ENCODE measurements around the gene EYA2.
A peak's percentile ranks its signal among the peaks of the same experiment; 100 is the strongest.

The EYA2 gene

GRCh38 chr20:47188540-47188939, 293.9 kb downstream of the EYA2 start:
- TF ChIP-seq CTCF (IDR thresholded peaks at IDR 0.05; ENCODE audit: control insufficient read depth, insufficient read depth, low read depth, low read length, missing control alignments) = no peak
- DNase-seq (ENCODE audit: low read depth) = no peak
- no peak overlapping the region for H3K4me3 ChIP-seq (ENCODE audit: control insufficient read depth, low read depth, low read length)

- DNase-seq (ENCODE audit: low read depth) = no peak
- TF ChIP-seq CTCF (IDR thresholded peaks at IDR 0.05; ENCODE audit: control insufficient read depth, insufficient read depth, low read depth, low read length, missing control alignments) = no peak
- no peak overlapping the region for H3K4me3 ChIP-seq (ENCODE audit: control insufficient read depth, low read depth, low read length)
Measured at GRCh38 chr20:47189060-47189459, 294.4 kb downstream of the EYA2 start.

- no peak for TF ChIP-seq CTCF (IDR thresholded peaks at IDR 0.05; ENCODE audit: control insufficient read depth, insufficient read depth, low read depth, low read length, missing control alignments)
- no peak overlapping the region for H3K4me3 ChIP-seq (ENCODE audit: control insufficient read depth, low read depth, low read length)
- DNase-seq (ENCODE audit: low read depth) = no peak
Measured at GRCh38 chr20:47191074-47191673, 296.5 kb downstream of the EYA2 start.

GRCh38 chr20:47191956-47192355, 297.3 kb downstream of the EYA2 start:
- DNase-seq (ENCODE audit: low read depth) = no peak

GRCh38 chr20:47195573-47195972, 300.9 kb downstream of the EYA2 start:
- TF ChIP-seq CTCF (IDR thresholded peaks at IDR 0.05; ENCODE audit: control insufficient read depth, insufficient read depth, low read depth, low read length, missing control alignments) = no peak
- no peak for DNase-seq (ENCODE audit: low read depth)
- H3K4me3 ChIP-seq (ENCODE audit: control insufficient read depth, low read depth, low read length) = no peak overlapping the region

More at GRCh38 chr20:47191956-47192355, 297.3 kb downstream of the EYA2 start:
- H3K4me3 ChIP-seq (ENCODE audit: control insufficient read depth, low read depth, low read length) = no peak overlapping the region
- no peak for TF ChIP-seq CTCF (IDR thresholded peaks at IDR 0.05; ENCODE audit: control insufficient read depth, insufficient read depth, low read depth, low read length, missing control alignments)

GRCh38 chr20:47196091-47197081, 301.7 kb downstream of the EYA2 start:
- DNase-seq (ENCODE audit: low read depth) = no peak
- H3K4me3 ChIP-seq (ENCODE audit: control insufficient read depth, low read depth, low read length) = no peak overlapping the region

More at GRCh38 chr20:47196091-47197081, 301.7 kb downstream of the EYA2 start:
- peak; percentile 95 for TF ChIP-seq CTCF (IDR thresholded peaks at IDR 0.05; ENCODE audit: control insufficient read depth, insufficient read depth, low read depth, low read length, missing control alignments)
